ENCODE data around the gene SLC13A3. TPM values are rescaled to one million over a fixed set of nuclear protein-coding genes. Genes with fewer than 3 reads are reported as not detected.

The SLC13A3 gene
- total and polyA plus RNA-seq, 3 donors from 2014 or later = 3.2 to 9.1 (median 4.1) TPM

GRCh38 chr20:46638134-46638897 is 12.9 kb downstream of the SLC13A3 start:
- no peaks in the 10 kb centered on the region for H3K27me3 ChIP-seq
- no peaks in the 10 kb centered on the region for H3K4me1 ChIP-seq
- DNase-seq = no peak
- WGBS, 2 donors = 74 to 77% methylated on average over 18 of the region's 18 CpGs
- intact Hi-C loops (cut with DNase I; ENCODE audit: low total_unique reads) = no loop called here
- H3K9me3 ChIP-seq = no peaks in the 10 kb centered on the region
- H3K27ac ChIP-seq = no peak overlapping the region
- no peaks in the 10 kb centered on the region for H3K36me3 ChIP-seq (ENCODE audit: low read depth, missing control alignments)
- no peak overlapping the region for H3K4me3 ChIP-seq
- TF ChIP-seq POLR2A (IDR thresholded peaks at IDR 0.05) (no peak), CTCF (IDR thresholded peaks at IDR 0.05) (no peak)

DNA sequence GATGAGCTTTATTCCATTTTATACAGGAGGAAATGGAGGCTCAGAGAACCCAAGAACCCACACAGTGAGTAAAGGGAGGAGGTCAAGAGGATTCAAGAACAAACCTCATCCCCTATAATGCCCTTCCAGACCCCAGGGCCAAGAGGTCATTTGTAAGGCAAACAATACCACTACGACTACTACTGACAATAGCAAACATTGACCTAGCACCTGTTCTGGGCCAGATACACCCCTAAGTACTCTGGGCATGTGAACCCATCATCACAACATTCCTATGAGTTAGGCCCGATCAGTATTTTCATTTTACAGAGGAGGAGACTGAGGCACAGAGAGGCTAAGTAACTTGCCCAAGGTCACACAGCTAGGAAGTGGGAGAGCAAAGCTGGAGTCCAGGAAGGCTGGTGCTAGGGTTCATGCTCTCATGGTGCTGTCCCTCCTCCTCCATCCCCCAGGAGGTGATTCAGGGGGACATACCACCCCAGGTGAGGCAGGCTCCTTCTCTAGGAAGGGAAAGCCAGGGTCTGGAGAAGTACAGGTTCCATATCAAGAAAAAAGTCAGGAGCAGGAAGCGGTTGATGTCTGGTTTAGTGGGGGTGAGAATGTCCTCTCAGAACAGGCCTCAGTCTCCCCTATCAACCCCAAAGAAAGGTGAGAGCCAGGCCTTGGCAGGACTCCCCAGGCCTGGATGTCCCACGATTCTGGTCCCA is 13.7 kb downstream of the SLC13A3 start:
- WGBS, 2 donors = 88 to 91% methylated on average over 4 of the region's 4 CpGs
- no peaks in the 10 kb centered on the region for H3K9me3 ChIP-seq
- no peak for DNase-seq
- no peaks in the 10 kb centered on the region for H3K27me3 ChIP-seq
- TF ChIP-seq POLR2A (IDR thresholded peaks at IDR 0.05) = no peak
- no peak for TF ChIP-seq CTCF (IDR thresholded peaks at IDR 0.05)
- H3K36me3 ChIP-seq (ENCODE audit: low read depth, missing control alignments) = no peaks in the 10 kb centered on the region
- H3K4me3 ChIP-seq = no peak overlapping the region
- H3K4me1 ChIP-seq = no peaks in the 10 kb centered on the region
- no peak overlapping the region for H3K27ac ChIP-seq
- intact Hi-C loops (cut with DNase I; ENCODE audit: low total_unique reads) = no loop called here

- intact Hi-C loops (cut with DNase I; ENCODE audit: low total_unique reads) = no loop called here
- Histone ChIP-seq H3K36me3 (ENCODE audit: low read depth, missing control alignments) (no peaks in the 10 kb centered on the region), H3K27ac (no peak overlapping the region), H3K27me3 (no peaks in the 10 kb centered on the region), H3K4me3 (no peak overlapping the region), H3K9me3 (no peaks in the 10 kb centered on the region), H3K4me1 (no peaks in the 10 kb centered on the region)
- no peak for DNase-seq
- 94 to 95% methylated on average over 11 of the region's 11 CpGs for WGBS, 2 donors
- TF ChIP-seq POLR2A (IDR thresholded peaks at IDR 0.05) (no peak), CTCF (IDR thresholded peaks at IDR 0.05) (no peak)
Observed at GRCh38 chr20:46637020-46637419, 14.2 kb downstream of the SLC13A3 start.

- DNase-seq = no peak
- H3K36me3 ChIP-seq (ENCODE audit: low read depth, missing control alignments) = no peaks in the 10 kb centered on the region
- intact Hi-C loops (cut with DNase I; ENCODE audit: low total_unique reads) = no loop called here
- H3K9me3 ChIP-seq = no peaks in the 10 kb centered on the region
- TF ChIP-seq POLR2A (IDR thresholded peaks at IDR 0.05) (no peak), CTCF (IDR thresholded peaks at IDR 0.05) (no peak)
- no peaks in the 10 kb centered on the region for H3K27me3 ChIP-seq
- H3K4me3 ChIP-seq = no peak overlapping the region
- H3K27ac ChIP-seq = no peak overlapping the region
- H3K4me1 ChIP-seq = no peaks in the 10 kb centered on the region
- WGBS, 2 donors = 95 to 99% methylated on average over 4 of the region's 4 CpGs
Observed at GRCh38 chr20:46636514-46636913, 14.7 kb downstream of the SLC13A3 start.
